HG02884 (cell line): Measurements from ENCODE around the gene AFAP1.

ENCODE experiments used
- ATAC-seq: cut with Tn5 transposase; IDR thresholded peaks from one replicate; pipeline ENCODE4 v1.9.1; 2021; ENCODE audit warnings: mild to moderate bottlenecking, moderate library complexity; ENCODE audit not compliant: unreplicated experiment

Gene AFAP1

GRCh38 chr4:7741946-7742806 is 197.5 kb downstream of the AFAP1 start:
- ATAC-seq: no peak

DNA sequence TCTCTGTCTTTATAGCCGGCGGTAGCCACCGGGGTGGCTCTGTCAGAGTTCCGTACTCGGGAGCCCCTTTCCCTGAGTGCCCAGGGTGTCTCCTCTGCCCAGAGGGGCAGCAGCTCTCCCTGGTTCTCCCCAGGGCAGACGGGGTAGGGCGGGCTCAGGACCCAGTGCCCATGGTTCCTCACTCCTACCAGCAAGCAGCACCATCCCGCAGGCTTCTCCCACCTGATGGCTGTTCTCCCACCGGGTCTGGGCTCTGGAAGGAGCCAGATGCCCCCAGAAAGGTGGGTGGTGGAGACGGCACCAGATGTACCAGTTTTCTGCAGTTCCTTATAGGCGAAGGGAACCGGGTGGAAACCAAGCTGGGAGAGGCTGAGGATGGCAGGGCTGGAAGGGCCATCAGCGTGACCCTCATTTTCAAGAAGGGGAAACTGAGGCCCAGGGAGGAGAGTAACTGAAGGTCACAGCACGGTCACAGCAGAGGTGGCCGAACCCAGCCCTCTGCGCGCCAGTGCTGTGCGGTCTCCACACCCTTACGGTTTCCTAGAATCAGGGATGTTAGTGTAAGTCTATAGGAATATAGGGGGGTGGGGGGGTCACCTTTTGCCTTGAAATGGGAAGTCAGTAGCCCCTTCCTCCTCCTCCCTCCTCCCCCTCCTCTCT is 198.7 kb downstream of the AFAP1 start:
- no peak for ATAC-seq

GRCh38 chr4:7739918-7740865 is 199.5 kb downstream of the AFAP1 start:
- no peak for ATAC-seq

- ATAC-seq: no peak
These were observed 200.4 kb downstream of the AFAP1 start for GRCh38 chr4:7739077-7739917.

DNA sequence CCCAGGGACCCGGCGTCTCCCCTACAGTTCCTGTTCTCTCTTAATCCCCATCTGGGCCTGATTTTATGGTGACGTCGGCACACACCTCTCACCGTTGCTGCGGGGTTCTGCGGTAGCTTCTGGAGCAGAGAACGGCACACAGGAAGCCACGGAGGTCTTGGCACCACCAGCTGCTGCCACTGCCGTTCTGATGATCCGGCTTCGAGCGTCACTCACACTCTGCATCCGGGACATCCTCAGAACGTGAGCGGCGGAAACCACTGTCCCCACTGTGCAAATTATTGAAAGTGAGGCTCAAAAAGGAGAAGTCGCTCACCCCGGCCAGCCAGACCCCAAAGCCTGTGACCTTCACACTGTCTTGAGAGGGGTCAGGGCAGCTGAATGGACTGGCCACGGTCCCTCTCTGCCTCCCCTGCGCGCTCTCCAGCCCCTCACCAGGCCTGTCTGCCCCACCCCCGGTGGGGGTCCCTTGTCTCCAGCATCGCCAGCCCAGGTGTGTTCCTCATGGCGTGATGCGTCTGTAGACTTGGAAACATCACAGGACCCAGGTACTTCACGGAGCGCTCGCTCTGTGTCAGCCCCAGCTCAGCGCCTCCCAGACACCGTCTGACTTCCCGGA is 201.1 kb downstream of the AFAP1 start:
- ATAC-seq: no peak

GRCh38 chr4:7737752-7738457 is 201.8 kb downstream of the AFAP1 start:
- no peak for ATAC-seq

DNA sequence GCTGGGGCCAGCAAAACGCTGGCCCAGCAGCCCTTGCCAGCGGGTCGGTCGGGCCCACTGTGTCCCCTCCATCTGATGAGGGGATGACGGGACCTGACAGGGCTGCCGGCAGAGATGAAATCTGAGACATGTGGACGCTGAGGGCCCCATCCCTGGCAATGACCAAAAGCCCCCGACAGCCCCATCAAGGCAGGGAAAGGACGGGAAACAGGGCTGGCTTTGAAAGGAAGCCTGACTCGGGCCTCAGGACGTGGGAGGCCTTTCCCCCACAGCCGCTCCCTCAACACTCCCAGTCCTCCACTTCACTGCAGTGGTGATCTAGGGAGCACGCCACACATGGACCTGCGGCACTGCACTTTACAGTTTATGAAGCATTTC is 202.4 kb downstream of the AFAP1 start:
- no peak for ATAC-seq

DNA sequence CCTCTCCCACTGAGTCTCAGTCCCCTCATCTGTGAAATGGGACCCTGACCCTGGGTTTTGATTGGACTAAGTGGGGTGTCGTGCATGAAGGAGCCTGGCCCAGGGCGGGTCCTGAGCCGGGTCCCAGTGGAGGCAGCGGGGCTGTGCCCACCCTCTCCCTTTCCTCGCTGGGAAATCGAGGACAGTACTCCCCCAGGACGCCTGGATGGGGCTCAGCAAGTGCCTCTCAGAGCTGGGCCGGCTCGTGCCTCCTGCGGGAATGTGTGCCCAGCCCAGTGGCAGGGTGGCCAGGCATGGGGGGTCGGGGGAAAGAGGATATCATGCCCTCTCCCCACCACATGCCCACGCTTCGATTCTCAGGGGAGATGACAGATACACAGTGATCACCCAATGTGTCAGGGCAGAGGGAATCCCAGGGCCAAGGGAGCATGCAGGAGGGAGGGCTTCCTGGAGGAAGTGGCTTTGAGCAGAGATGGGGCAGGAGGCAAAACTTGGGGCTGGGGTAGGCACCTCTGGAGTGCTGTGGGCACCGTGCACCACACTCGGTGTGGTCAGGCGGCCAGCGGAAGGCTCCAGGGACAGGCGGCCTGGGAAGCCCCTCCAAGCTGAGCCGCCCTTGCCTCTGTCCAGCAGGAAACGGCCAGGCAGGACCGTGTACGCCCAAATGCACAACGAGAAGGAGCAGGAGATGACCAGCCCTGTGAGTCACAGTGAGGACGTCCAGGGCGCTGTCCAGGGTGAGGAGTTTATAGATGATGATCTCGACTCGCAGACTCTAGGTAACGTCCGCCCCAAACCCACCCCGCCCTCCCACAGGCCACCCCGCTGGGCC is 203.0 kb downstream of the AFAP1 start:
- ATAC-seq: no peak

DNA sequence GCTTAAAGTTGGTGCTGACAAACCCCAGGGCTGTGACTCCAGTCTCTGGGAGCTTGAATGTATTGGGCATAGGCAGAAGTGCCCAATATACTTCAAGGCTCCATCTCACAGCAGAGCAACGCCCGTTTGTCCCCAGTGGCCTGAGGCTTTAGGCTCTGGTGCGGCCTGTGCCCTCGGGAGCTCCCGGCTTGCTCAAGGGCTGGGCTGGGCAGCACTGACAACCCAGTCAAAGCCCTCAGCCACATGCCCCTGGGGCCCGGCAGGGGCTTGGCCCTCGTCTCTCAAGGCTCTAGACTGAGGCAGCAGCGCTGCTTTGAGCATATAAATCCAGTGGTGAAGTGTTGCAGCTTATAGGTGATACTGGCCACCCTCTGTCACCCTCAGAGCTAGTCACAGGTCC is 203.7 kb downstream of the AFAP1 start:
- no peak for ATAC-seq

DNA sequence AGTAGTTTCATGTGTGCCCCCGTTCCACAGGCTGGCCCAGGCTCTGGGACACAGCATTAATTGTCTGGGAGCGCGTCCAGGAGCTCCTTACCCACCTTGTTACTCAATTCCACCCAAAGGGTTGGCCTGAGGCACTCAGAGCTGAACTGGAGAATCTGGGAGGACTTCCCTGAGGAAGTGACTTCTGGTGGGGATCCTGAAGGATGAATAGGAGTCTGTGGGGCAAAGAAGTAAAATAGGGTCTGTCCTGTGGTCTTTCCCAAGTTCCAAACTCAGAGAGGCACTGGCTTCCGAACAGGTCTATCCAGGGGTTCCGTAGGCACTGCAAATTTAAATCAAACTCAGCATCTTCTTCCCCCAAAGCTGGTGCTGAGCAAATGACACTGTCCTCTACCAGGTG is 204.3 kb downstream of the AFAP1 start:
- no peak for ATAC-seq

GRCh38 chr4:7734651-7735260 is 204.9 kb downstream of the AFAP1 start:
- ATAC-seq: no peak

- ATAC-seq: no peak
These were observed 205.6 kb downstream of the AFAP1 start for GRCh38 chr4:7733801-7734650.

GRCh38 chr4:7733201-7733600 is 206.5 kb downstream of the AFAP1 start:
- ATAC-seq: no peak

- ATAC-seq: no peak
These were observed 207.4 kb downstream of the AFAP1 start for GRCh38 chr4:7732263-7732662.

GRCh38 chr4:7731437-7731836 is 208.2 kb downstream of the AFAP1 start:
- ATAC-seq: no peak

- no peak for ATAC-seq
These were observed 211.9 kb downstream of the AFAP1 start for GRCh38 chr4:7727749-7728148.
